ENCODE data around the gene THRA.

Gene THRA

DNA sequence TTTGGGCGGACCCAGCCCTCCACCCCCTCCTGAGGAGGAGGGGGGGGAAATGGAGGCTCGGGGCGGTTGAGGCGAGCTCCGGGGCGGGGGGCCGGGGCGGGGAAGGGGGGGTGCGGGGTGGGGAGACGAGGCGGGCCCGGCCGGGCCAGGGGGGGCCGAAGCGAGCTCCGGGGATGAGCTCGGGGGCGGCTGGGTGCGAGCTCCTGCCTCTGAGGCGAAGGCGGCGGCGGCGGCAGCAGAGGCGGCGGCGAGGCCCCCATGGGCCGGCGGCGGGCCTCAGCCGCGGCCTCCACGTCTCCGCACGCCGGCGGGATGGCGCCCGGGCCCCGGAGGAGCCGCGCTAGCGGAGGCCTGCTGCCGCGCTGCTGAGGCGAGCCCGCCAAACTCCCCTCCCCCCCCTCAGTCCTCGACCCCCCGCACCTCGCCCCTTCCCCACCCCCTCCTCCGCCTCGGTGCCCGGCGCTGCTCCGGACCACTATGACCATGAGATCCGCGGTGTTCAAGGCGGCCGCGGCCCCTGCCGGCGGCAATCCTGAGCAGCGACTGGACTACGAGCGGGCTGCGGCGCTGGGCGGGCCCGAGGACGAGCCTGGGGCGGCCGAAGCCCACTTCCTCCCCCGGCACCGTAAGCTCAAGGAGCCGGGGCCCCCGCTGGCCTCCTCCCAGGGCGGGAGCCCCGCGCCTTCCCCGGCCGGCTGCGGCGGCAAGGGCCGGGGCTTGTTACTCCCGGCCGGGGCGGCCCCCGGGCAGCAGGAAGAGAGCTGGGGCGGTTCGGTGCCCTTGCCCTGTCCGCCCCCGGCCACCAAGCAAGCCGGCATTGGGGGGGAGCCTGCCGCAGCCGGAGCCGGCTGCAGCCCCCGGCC, 59.6 kb downstream of the THRA start:
- DNase-seq (ENCODE audit: low read depth): peak; percentile 53
- TF ChIP-seq, protein P1, sequence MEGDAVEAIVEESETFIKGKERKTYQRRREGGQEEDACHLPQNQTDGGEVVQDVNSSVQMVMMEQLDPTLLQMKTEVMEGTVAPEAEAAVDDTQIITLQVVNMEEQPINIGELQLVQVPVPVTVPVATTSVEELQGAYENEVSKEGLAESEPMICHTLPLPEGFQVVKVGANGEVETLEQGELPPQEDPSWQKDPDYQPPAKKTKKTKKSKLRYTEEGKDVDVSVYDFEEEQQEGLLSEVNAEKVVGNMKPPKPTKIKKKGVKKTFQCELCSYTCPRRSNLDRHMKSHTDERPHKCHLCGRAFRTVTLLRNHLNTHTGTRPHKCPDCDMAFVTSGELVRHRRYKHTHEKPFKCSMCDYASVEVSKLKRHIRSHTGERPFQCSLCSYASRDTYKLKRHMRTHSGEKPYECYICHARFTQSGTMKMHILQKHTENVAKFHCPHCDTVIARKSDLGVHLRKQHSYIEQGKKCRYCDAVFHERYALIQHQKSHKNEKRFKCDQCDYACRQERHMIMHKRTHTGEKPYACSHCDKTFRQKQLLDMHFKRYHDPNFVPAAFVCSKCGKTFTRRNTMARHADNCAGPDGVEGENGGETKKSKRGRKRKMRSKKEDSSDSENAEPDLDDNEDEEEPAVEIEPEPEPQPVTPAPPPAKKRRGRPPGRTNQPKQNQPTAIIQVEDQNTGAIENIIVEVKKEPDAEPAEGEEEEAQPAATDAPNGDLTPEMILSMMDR (IDR thresholded peaks at IDR 0.05; ENCODE audit: insufficient read depth, low read depth, low read length, missing control alignments): no peak
- peak overlapping the region; percentile 97 for H3K4me3 ChIP-seq (ENCODE audit: low read length)

- DNase-seq (ENCODE audit: low read depth): peak; percentile 44
- peak overlapping the region; percentile 97 for H3K4me3 ChIP-seq (ENCODE audit: low read length)
- TF ChIP-seq, protein P1 (IDR thresholded peaks at IDR 0.05; ENCODE audit: insufficient read depth, low read depth, low read length, missing control alignments): no peak
Measured at GRCh38 chr17:40122999-40123810, 60.4 kb downstream of the THRA start.

GRCh38 chr17:40123811-40124114, 61.0 kb downstream of the THRA start:
- TF ChIP-seq, protein P1 (IDR thresholded peaks at IDR 0.05; ENCODE audit: insufficient read depth, low read depth, low read length, missing control alignments): no peak
- DNase-seq (ENCODE audit: low read depth): no peak
- peak overlapping the region; percentile 97 for H3K4me3 ChIP-seq (ENCODE audit: low read length)

GRCh38 chr17:40124279-40125141, 61.7 kb downstream of the THRA start:
- TF ChIP-seq, protein P1 (IDR thresholded peaks at IDR 0.05; ENCODE audit: insufficient read depth, low read depth, low read length, missing control alignments): no peak
- H3K4me3 ChIP-seq (ENCODE audit: low read length): peak overlapping the region; percentile 97
- peak; percentile 26 for DNase-seq (ENCODE audit: low read depth)

GRCh38 chr17:40129498-40129897, 66.7 kb downstream of the THRA start:
- no peak overlapping the region for H3K4me3 ChIP-seq (ENCODE audit: low read length)
- TF ChIP-seq, protein P1 (IDR thresholded peaks at IDR 0.05; ENCODE audit: insufficient read depth, low read depth, low read length, missing control alignments): no peak
- DNase-seq (ENCODE audit: low read depth): no peak

DNA sequence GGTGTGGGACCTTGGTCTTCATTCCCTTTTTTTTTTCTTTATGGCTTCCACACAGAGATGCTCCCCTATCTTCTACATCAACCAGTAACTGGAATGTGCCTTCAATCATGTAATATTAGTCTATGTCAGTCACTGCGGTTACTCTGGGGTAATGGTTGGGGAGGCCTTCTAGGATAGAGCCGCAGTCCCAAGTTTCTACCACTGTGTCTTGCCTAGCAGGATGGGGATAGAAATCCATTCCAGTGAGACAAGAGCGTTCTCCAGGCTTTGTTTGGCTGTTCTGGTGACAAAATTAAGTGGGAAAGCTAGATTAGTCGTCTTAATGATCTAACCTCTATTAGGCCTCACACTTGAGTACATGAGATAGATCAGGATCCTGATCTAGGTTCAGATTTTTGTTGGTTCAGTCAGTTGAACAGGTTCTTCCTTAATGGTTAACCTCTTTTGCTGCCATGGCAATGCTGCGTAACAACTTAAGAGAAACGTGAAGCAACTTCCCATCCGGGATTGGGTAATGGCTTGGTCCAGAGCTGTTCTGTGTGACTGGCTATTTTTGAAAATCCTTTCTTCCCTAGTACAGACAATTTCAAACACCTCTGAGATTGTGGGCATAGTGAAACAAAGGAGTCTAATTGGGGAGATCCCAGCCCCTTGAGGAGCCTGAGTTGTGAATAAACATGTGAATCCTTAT, 67.7 kb downstream of the THRA start:
- no peak overlapping the region for H3K4me3 ChIP-seq (ENCODE audit: low read length)
- DNase-seq (ENCODE audit: low read depth): peak; percentile 19
- TF ChIP-seq, protein P1 (IDR thresholded peaks at IDR 0.05; ENCODE audit: insufficient read depth, low read depth, low read length, missing control alignments): no peak
